ENCODE measurements around the gene FAM171A1.

Gene FAM171A1

DNA sequence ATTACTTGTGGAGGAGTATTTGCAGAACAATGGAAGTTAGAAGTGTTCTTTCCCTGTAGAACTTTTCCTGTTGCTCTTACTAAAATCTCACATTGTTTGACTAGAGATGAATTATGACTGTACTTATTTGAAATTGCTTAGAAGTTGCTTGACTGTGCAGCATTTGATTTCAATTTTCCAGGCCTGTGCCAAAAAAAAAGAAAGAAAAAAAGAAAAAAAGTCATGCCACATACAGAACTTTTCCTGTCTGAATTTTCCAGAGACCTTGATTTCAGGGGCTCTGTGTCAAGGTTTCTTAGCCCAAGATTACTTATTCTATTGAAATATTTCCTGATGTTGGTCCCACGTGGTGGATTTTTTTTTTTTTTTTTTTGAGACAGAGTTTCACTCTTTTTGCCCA lies 3.5 kb upstream of the FAM171A1 start:
- no peaks in the 10 kb centered on the region for H3K27me3 ChIP-seq (ENCODE audit: control insufficient read depth in 2 of 2, insufficient read depth in 2 of 2, low read length in 2 of 2)
- no peak overlapping the region for H3K4me3 ChIP-seq (ENCODE audit: low read length in 2 of 2)
- no peak overlapping the region for H3K27ac ChIP-seq (ENCODE audit: low read depth in 2 of 2, low read length in 2 of 2)
- H3K9ac ChIP-seq (ENCODE audit: low read depth in 1 of 2, low read length in 2 of 2): no peak overlapping the region
- peaks cover 2 to 4% of the 10 kb centered on the region in 2 donors for H3K4me1 ChIP-seq (ENCODE audit: control insufficient read depth in 2 of 2, insufficient read depth in 2 of 2, low read length in 2 of 2)
- H3K36me3 ChIP-seq (ENCODE audit: control insufficient read depth in 2 of 2, insufficient read depth in 2 of 2, low read length in 2 of 2): no peaks in the 10 kb centered on the region
- no peaks in the 10 kb centered on the region for H3K9me3 ChIP-seq (ENCODE audit: control insufficient read depth in 2 of 2, low read length in 2 of 2)

DNA sequence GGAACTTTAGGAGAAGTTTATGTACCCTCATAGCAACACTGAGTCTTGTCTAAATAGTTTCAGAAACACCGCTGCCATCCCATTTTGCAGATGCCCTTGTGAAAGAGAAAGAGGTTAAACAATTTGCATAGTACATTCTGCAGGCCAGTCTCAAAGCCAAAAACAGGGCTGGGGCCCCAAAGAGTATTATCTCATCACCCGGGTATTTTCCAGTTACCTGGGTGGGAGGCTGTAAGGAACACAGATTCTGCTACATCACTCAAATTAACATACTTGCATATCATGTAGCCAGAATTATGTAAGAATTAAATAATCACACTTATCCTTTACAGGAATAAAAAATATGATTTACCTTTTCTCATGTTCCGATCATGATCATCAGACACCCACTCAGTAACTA lies 3.1 kb upstream of the FAM171A1 start:
- no peaks in the 10 kb centered on the region for H3K9me3 ChIP-seq (ENCODE audit: control insufficient read depth in 2 of 2, low read length in 2 of 2)
- no peak overlapping the region for H3K4me3 ChIP-seq (ENCODE audit: low read length in 2 of 2)
- no peak overlapping the region for H3K9ac ChIP-seq (ENCODE audit: low read depth in 1 of 2, low read length in 2 of 2)
- H3K27me3 ChIP-seq (ENCODE audit: control insufficient read depth in 2 of 2, insufficient read depth in 2 of 2, low read length in 2 of 2): no peaks in the 10 kb centered on the region
- H3K27ac ChIP-seq (ENCODE audit: low read depth in 2 of 2, low read length in 2 of 2): no peak overlapping the region
- no peaks in the 10 kb centered on the region for H3K36me3 ChIP-seq (ENCODE audit: control insufficient read depth in 2 of 2, insufficient read depth in 2 of 2, low read length in 2 of 2)
- H3K4me1 ChIP-seq (ENCODE audit: control insufficient read depth in 2 of 2, insufficient read depth in 2 of 2, low read length in 2 of 2): peaks cover 2 to 6% of the 10 kb centered on the region in 2 donors

DNA sequence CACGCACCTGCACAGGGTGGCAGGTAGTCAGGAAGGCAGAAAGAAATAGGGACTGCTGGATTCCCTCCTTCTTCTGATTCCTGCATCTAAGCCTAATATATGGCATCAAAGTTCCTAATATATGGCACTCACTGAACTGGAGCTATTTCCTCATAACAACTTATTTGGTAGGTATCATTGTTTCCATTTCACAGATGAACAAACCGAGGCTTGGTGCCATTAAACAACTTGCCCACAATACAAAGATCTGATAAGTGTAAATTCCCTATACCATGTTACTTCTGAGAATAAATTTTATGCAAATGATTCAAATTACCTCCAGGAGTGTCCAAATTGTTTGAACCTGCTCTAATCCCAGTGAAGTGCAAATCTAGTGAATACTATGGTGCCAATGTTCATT lies 2.1 kb upstream of the FAM171A1 start:
- Histone ChIP-seq H3K4me1 (ENCODE audit: control insufficient read depth in 2 of 2, insufficient read depth in 2 of 2, low read length in 2 of 2) (peaks cover 2 to 8% of the 10 kb centered on the region in 2 donors), H3K27me3 (ENCODE audit: control insufficient read depth in 2 of 2, insufficient read depth in 2 of 2, low read length in 2 of 2) (no peaks in the 10 kb centered on the region), H3K9me3 (ENCODE audit: control insufficient read depth in 2 of 2, low read length in 2 of 2) (no peaks in the 10 kb centered on the region), H3K27ac (ENCODE audit: low read depth in 2 of 2, low read length in 2 of 2) (no peak overlapping the region), H3K36me3 (ENCODE audit: control insufficient read depth in 2 of 2, insufficient read depth in 2 of 2, low read length in 2 of 2) (no peaks in the 10 kb centered on the region), H3K4me3 (ENCODE audit: low read length in 2 of 2) (no peak overlapping the region), H3K9ac (ENCODE audit: low read depth in 1 of 2, low read length in 2 of 2) (no peak overlapping the region)

DNA sequence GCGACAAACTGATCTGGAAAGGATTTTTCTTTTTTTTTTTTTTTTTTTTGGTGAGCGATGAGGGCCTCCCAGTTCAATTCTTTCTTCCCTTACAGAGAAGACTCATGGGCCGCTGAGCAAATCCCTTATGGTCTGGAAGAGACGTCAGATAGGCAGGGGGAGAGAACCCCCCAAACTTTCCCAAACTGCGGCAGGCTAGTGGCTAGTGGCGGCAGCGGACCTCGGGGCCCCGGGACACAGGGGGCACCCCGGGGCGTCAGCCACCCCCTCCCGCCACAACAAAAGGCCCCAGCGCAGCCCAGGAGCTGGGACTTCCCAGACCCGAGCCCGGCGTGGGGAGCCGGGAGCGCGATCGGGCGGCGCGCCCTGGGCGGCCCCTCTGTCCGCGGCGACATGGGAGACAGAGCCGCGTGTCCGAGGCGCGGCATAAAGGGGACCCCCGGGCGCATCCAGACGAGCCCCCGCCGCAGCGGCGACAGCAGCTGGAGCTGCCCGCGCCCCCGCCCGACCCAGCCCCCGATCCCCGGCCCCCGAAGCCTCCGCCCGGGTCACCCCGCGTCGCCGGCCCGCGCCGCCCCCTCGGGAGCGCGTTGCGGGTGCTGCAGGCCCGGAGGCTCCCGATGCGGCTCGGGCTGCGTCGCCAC lies 755 bp downstream of the FAM171A1 start:
- no peaks in the 10 kb centered on the region for H3K27me3 ChIP-seq (ENCODE audit: control insufficient read depth in 2 of 2, insufficient read depth in 2 of 2, low read length in 2 of 2)
- peak overlapping the region; percentile 70 to 85 for H3K9ac ChIP-seq (ENCODE audit: low read depth in 1 of 2, low read length in 2 of 2)
- H3K9me3 ChIP-seq (ENCODE audit: control insufficient read depth in 2 of 2, low read length in 2 of 2): no peaks in the 10 kb centered on the region
- peaks cover 2 to 8% of the 10 kb centered on the region in 2 donors for H3K4me1 ChIP-seq (ENCODE audit: control insufficient read depth in 2 of 2, insufficient read depth in 2 of 2, low read length in 2 of 2)
- peak overlapping the region; percentile 29 to 48 for H3K27ac ChIP-seq (ENCODE audit: low read depth in 2 of 2, low read length in 2 of 2)
- no peaks in the 10 kb centered on the region for H3K36me3 ChIP-seq (ENCODE audit: control insufficient read depth in 2 of 2, insufficient read depth in 2 of 2, low read length in 2 of 2)
- peak overlapping the region; percentile 71 to 78 for H3K4me3 ChIP-seq (ENCODE audit: low read length in 2 of 2)

DNA sequence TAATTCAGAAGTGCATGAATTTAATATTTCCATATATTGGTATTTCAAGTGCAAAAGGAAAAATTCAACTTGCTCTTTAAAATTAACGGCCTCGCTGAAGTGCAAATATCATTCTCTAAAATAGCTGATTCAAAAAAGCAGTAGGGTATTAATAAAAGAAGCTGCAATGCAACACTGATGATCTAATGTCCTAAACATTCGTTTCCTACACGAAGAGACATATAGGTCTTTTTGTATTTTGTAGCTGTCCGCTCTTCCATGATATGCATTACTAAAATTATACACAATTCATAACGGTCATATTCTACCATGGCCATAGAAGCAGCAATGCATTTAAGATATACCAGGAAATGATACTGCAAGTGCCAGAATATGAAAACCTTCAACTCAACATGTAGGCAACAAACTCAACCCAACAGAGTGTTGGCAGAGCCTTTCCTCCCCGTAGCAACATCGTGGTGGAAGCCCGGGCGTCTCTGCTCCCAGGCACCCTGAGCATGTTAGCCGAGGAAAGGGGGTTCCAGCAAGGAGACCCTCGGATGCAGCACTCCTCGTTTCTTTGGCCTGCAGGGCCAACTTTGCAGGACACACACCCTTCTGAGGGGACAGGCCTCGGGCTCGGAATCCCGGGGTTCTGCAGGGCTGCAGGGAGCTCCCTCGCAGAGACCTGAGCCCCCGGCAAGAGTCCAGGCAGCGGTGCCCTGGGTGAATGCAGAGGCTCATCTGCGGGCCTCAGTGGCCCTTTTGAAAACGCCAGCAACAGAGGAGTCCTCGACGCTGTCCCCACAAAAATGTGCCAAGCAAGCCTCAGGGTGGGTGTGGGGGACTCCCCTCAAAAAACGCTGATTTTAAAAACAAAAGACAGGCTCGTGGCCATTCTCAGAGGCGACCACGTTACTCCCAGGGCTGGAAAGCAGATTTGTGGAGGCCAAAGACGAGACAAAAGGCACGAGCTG lies 1.6 kb downstream of the FAM171A1 start:
- Histone ChIP-seq H3K4me3 (ENCODE audit: low read length in 2 of 2) (peak overlapping the region; percentile 71 to 78), H3K9ac (ENCODE audit: low read depth in 1 of 2, low read length in 2 of 2) (peak overlapping the region; percentile 70 to 85), H3K27ac (ENCODE audit: low read depth in 2 of 2, low read length in 2 of 2) (peak overlapping the region; percentile 21 to 48), H3K9me3 (ENCODE audit: control insufficient read depth in 2 of 2, low read length in 2 of 2) (no peaks in the 10 kb centered on the region), H3K36me3 (ENCODE audit: control insufficient read depth in 2 of 2, insufficient read depth in 2 of 2, low read length in 2 of 2) (no peaks in the 10 kb centered on the region), H3K4me1 (ENCODE audit: control insufficient read depth in 2 of 2, insufficient read depth in 2 of 2, low read length in 2 of 2) (peaks cover 2 to 8% of the 10 kb centered on the region in 2 donors), H3K27me3 (ENCODE audit: control insufficient read depth in 2 of 2, insufficient read depth in 2 of 2, low read length in 2 of 2) (no peaks in the 10 kb centered on the region)

DNA sequence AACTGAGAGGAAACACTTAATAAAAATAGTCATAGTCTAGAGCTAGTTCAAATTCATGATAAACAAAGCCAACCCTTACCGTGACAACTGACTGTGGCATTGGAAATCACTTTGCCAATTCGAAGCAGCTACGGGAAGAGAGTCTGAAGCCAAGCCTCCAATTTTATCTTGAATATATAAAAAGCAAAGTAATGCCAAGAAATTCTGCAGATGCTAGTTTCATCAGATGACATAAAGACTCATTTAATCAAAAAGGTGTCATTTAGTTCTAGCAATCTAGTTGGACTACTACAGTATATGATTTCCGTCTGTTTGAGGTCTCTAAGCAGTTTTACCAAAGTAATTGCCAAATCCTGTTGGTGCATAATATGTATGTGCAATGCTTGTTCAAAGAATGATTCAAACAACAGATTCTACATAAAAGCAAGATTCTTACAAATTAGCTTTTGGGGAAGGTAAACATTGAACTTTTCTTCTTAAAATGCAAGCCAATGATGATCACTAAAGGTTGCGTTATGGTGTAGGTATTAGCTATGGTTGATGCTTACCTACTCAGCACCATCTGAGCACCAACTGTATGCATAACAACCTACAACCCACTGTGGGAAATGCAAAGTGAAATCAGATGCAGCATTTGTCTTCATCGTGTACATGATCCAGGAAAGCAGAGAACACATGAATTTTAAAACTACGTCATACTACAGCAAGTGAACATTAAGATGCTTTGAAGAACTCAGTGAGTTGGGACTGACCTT lies 2.8 kb downstream of the FAM171A1 start:
- Histone ChIP-seq H3K27ac (ENCODE audit: low read depth in 2 of 2, low read length in 2 of 2) (no peak overlapping the region), H3K9ac (ENCODE audit: low read depth in 1 of 2, low read length in 2 of 2) (no peak overlapping the region), H3K36me3 (ENCODE audit: control insufficient read depth in 2 of 2, insufficient read depth in 2 of 2, low read length in 2 of 2) (no peaks in the 10 kb centered on the region), H3K4me1 (ENCODE audit: control insufficient read depth in 2 of 2, insufficient read depth in 2 of 2, low read length in 2 of 2) (peaks cover 2 to 8% of the 10 kb centered on the region in 2 donors), H3K9me3 (ENCODE audit: control insufficient read depth in 2 of 2, low read length in 2 of 2) (no peaks in the 10 kb centered on the region), H3K4me3 (ENCODE audit: low read length in 2 of 2) (peak overlapping the region in 1 of 2 donors; percentile 46), H3K27me3 (ENCODE audit: control insufficient read depth in 2 of 2, insufficient read depth in 2 of 2, low read length in 2 of 2) (no peaks in the 10 kb centered on the region)

DNA sequence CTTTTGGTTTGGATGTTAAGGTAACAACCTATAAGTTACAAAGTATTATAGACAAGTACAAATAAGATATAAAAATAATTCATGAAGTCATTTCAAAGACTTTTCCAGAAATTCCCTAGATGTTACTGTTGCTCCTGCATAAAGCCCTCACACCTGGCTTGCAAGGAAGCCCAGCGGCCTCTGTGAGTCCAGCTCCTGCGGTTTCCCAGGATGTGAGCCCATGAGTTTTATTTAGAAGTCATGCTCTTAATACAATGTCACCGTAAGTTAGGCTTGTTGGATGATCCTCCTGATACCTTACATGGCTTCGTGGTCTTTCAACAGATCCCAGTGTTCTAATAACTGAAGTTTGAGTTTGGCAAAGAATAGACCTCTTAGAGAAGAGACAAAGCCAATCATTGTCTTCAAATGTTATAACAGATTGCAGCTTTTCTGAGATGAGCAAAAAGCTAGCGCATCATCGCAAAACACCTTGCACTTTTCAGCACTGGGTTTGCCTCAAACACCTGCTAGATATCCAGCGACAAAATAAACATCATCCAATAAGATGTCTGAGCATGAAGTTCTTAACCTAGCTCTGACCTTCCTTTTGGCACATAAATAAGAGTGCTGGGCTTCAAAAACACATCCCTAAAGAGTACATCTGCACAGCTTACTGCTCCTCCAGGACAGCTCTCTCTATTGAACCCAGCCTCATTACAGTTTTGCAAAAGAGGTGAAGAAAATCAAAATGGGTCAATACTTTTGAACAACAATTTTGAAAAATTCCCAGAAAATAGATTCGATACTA lies 3.6 kb downstream of the FAM171A1 start:
- H3K27me3 ChIP-seq (ENCODE audit: control insufficient read depth in 2 of 2, insufficient read depth in 2 of 2, low read length in 2 of 2): no peaks in the 10 kb centered on the region
- no peak overlapping the region for H3K4me3 ChIP-seq (ENCODE audit: low read length in 2 of 2)
- no peaks in the 10 kb centered on the region for H3K36me3 ChIP-seq (ENCODE audit: control insufficient read depth in 2 of 2, insufficient read depth in 2 of 2, low read length in 2 of 2)
- H3K9me3 ChIP-seq (ENCODE audit: control insufficient read depth in 2 of 2, low read length in 2 of 2): no peaks in the 10 kb centered on the region
- peaks cover 2 to 8% of the 10 kb centered on the region in 2 donors for H3K4me1 ChIP-seq (ENCODE audit: control insufficient read depth in 2 of 2, insufficient read depth in 2 of 2, low read length in 2 of 2)
- H3K27ac ChIP-seq (ENCODE audit: low read depth in 2 of 2, low read length in 2 of 2): no peak overlapping the region
- H3K9ac ChIP-seq (ENCODE audit: low read depth in 1 of 2, low read length in 2 of 2): no peak overlapping the region

DNA sequence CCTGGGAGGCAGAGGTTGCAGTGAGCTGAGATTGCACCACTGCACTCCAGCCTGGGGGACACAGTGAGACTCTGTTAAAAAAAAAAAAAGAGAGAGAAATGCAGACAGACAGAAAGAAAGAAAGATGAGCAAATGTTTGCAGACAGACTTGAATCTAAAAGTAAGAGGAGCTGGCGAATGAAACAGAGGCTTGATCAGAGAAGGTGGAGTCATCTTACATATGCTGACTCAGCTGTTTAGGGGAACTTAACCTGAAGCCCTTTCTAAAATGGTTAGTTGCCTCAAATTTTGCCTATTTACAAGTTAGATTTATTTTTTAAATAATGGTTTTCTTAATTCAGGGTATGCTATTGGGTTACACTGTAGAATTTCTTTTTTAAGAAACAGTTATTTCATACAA lies 5.4 kb downstream of the FAM171A1 start:
- Histone ChIP-seq H3K36me3 (ENCODE audit: control insufficient read depth in 2 of 2, insufficient read depth in 2 of 2, low read length in 2 of 2) (no peaks in the 10 kb centered on the region), H3K9me3 (ENCODE audit: control insufficient read depth in 2 of 2, low read length in 2 of 2) (no peaks in the 10 kb centered on the region)

DNA sequence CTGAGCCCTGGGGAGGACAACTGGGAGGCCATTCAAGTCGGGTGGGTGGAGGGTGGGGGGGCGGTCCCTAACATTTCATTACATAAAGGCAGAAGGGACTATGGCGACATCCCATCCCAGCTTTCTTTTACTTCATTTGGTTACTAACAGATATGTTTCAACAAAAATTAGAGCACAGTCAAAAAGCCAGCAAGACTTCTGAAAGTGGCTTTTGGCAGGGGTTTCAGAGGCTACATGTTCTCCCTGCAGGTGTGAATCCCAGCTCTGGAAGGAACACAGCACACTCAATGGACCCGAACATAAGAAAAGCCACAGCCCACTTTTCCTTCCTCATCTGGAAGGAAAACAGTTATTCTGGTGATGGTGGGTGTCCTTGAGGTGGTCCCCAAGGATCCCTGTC lies 7.1 kb downstream of the FAM171A1 start:
- Histone ChIP-seq H3K36me3 (ENCODE audit: control insufficient read depth in 2 of 2, insufficient read depth in 2 of 2, low read length in 2 of 2) (no peaks in the 10 kb centered on the region), H3K4me3 (ENCODE audit: low read length in 2 of 2) (no peak overlapping the region), H3K27ac (ENCODE audit: low read depth in 2 of 2, low read length in 2 of 2) (no peak overlapping the region), H3K9me3 (ENCODE audit: control insufficient read depth in 2 of 2, low read length in 2 of 2) (no peaks in the 10 kb centered on the region), H3K4me1 (ENCODE audit: control insufficient read depth in 2 of 2, insufficient read depth in 2 of 2, low read length in 2 of 2) (peaks cover 0 to 2% of the 10 kb centered on the region in 2 donors), H3K9ac (ENCODE audit: low read depth in 1 of 2, low read length in 2 of 2) (no peak overlapping the region), H3K27me3 (ENCODE audit: control insufficient read depth in 2 of 2, insufficient read depth in 2 of 2, low read length in 2 of 2) (no peaks in the 10 kb centered on the region)

More for the DNA sequence above, 5.4 kb downstream of the FAM171A1 start:
- no peaks in the 10 kb centered on the region for H3K27me3 ChIP-seq (ENCODE audit: control insufficient read depth in 2 of 2, insufficient read depth in 2 of 2, low read length in 2 of 2)
- H3K4me3 ChIP-seq (ENCODE audit: low read length in 2 of 2): no peak overlapping the region
- H3K4me1 ChIP-seq (ENCODE audit: control insufficient read depth in 2 of 2, insufficient read depth in 2 of 2, low read length in 2 of 2): peaks cover 0 to 8% of the 10 kb centered on the region in 2 donors
- no peak overlapping the region for H3K27ac ChIP-seq (ENCODE audit: low read depth in 2 of 2, low read length in 2 of 2)
- H3K9ac ChIP-seq (ENCODE audit: low read depth in 1 of 2, low read length in 2 of 2): no peak overlapping the region
